Esophagus squamous epithelium (tissue), 4 donors: ENCODE results near the gene PLEKHA6.

Experiments
- CTCF ChIP-seq, 6 experiments: fragments of 450-650 bp in 4 of 6; fragments of 200-600 bp in 2 of 6; sonication (generic) in 2 of 6; IDR thresholded peaks; one replicate each; pipeline ENCODE4 v1.5.1; 2016 to 2019; ENCODE audit warnings: antibody characterized with exemption in 6 of 6, mild to moderate bottlenecking in 4 of 6, moderate library complexity in 4 of 6
- POLR2A ChIP-seq, 4 donors: fragments of 450-650 bp; IDR thresholded peaks; one replicate each; pipeline ENCODE4 v1.6.1; 2017; ENCODE audit warnings: antibody characterized with exemption in 4 of 4, mild to moderate bottlenecking in 4 of 4, moderate library complexity in 3 of 4

- TF ChIP-seq CTCF (IDR thresholded peaks at IDR 0.05) = no peak
- no peak for TF ChIP-seq POLR2A (IDR thresholded peaks at IDR 0.05)
These were observed 133.6 kb downstream of the PLEKHA6 start for GRCh38 chr1:204225841-204226735.
